Activated T-cell treated with anti-CD3 and anti-CD28 coated beads, Interleukin-2, amount 50 U/mL, for 48 hours (primary cell): ENCODE results near the gene CBLN3.

Source experiments
- DNase-seq, 2 experiments: peaks; one replicate each; pipeline ENCODE4 v3.0.0-alpha.2; 2020

The CBLN3 gene

DNA sequence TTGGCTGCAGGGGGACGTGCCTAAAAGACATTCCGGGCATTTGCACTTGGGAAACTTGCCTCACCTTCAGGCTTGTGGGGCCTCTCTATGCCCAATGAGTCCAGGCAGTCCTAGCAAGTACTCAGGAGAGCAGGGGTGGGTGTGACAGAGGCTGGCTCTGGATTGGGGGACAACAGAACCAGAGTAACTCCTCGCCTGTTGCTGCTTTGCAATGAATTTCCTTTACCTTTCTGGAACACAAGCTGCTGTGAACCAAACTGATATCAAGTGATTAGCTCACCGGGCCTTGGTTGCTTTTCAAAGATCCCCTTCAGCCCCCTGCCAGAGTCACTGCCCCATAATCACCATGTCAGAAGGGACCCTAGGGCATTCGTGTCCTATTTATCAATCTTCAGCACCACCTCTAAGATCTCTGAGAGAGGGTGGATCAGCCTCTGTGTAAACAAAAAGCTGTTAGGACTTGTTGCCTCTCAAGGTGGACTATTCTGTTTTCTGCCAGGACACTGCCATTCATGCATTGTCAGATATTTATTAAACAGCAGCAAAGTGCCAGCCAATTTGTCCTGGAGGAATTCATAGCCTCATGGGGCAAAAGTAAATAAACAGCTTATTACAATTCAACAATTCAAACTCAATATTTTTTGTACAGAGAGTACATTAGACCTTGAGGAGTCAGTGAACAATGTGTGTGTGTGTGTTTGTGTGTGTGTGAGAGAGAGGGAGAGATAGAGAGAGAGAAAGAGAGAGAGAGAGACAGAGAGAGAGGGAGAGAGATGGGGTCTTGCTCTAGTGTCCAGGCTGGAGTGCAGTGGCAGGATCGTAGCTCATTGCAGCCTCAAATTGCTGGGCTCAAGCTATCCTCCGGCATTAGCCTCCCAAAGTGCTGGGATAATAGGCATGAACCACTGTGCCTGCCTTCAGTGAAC, 50.2 kb downstream of the CBLN3 start:
- DNase-seq: no peak

DNA sequence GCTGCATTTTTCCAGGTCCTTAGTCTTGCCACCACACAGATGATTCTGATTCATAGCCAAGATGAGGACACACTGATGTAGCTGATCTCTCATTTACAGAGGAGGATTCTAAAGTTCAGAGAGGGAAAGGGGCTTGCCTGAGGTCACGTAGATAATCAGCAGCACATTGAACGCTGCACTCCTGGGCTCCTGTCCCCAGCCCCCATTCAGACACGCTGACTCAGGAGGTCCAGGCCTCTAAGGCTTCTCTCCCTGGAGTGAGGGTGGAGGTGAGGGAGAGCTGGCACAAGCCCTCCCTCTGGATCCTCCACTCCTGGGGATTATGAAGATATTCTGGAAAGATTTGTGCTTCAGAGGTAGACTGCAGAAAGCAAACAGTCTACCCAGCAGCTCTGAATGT, 51.1 kb downstream of the CBLN3 start:
- no peak for DNase-seq

GRCh38 chr14:24377657-24378056, 51.8 kb downstream of the CBLN3 start:
- no peak for DNase-seq

DNA sequence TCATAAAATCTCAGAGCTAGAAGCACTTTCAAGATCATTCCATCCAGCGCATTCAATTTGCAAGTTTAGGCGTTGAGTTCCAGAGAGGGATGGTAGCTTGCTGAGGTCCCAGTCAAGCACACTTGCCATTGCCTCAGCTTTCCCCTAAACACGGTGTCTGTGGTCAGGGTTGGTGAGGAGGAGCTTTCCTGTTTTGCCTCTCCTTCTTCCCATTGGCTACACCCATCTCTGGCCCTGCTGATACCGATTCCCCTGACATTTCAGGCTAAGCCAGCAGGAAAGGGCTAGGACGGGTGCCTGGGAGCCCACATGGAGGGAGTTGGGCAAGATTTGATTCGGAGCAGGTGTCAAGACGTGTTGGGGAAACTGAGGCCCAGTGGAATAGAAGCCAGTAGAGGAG, 52.3 kb downstream of the CBLN3 start:
- no peak for DNase-seq
